Measurements from ENCODE around the gene SHKBP1.
"Not testable (repeated sequence)": the region's sequence is repeated elsewhere in the genome, so short reads cannot be mapped to it uniquely, and the experiment has no call there.

Gene SHKBP1

GRCh38 chr19:40585982-40586422, 9.3 kb downstream of the SHKBP1 start:
- DNase-seq (ENCODE audit: low read depth) = no peak

- no peak for DNase-seq (ENCODE audit: low read depth)
Measured at GRCh38 chr19:40586611-40587010, 9.9 kb downstream of the SHKBP1 start.

GRCh38 chr19:40588110-40588854, 11.6 kb downstream of the SHKBP1 start:
- DNase-seq (ENCODE audit: low read depth) = peak; percentile 88

- DNase-seq (ENCODE audit: low read depth) = no peak
Measured at GRCh38 chr19:40588926-40589569, 12.4 kb downstream of the SHKBP1 start.

GRCh38 chr19:40589591-40590429, 13.1 kb downstream of the SHKBP1 start:
- DNase-seq (ENCODE audit: low read depth) = no peak

GRCh38 chr19:40590464-40591265, 14.0 kb downstream of the SHKBP1 start:
- no peak for DNase-seq (ENCODE audit: low read depth)

GRCh38 chr19:40591724-40592123, 15.1 kb downstream of the SHKBP1 start:
- DNase-seq (ENCODE audit: low read depth) = not testable (repeated sequence)

GRCh38 chr19:40592170-40592569, 15.5 kb downstream of the SHKBP1 start:
- DNase-seq (ENCODE audit: low read depth) = peak; percentile 81

- DNase-seq (ENCODE audit: low read depth) = peak; percentile 18
Measured at GRCh38 chr19:40594255-40594654, 17.6 kb downstream of the SHKBP1 start.

GRCh38 chr19:40594657-40595091, 18.0 kb downstream of the SHKBP1 start:
- peak; percentile 78 for DNase-seq (ENCODE audit: low read depth)

GRCh38 chr19:40596608-40597328, 20.1 kb downstream of the SHKBP1 start:
- DNase-seq (ENCODE audit: low read depth) = peak; percentile 78

GRCh38 chr19:40597329-40597838, 20.7 kb downstream of the SHKBP1 start:
- DNase-seq (ENCODE audit: low read depth) = no peak

GRCh38 chr19:40598121-40598917, 21.6 kb downstream of the SHKBP1 start:
- DNase-seq (ENCODE audit: low read depth) = peak; percentile 90

- no peak for DNase-seq (ENCODE audit: low read depth)
Measured at GRCh38 chr19:40598918-40599307, 22.2 kb downstream of the SHKBP1 start.

GRCh38 chr19:40599331-40599901, 22.7 kb downstream of the SHKBP1 start:
- DNase-seq (ENCODE audit: low read depth) = peak; percentile 22

GRCh38 chr19:40599902-40600569, 23.4 kb downstream of the SHKBP1 start:
- no peak for DNase-seq (ENCODE audit: low read depth)

GRCh38 chr19:40600570-40601133, 24.0 kb downstream of the SHKBP1 start:
- no peak for DNase-seq (ENCODE audit: low read depth)

- peak; percentile 60 for DNase-seq (ENCODE audit: low read depth)
Measured at GRCh38 chr19:40601134-40601974, 24.7 kb downstream of the SHKBP1 start, which contains the start of gene LTBP4. Gene LTBP4 (plus strand): TSS chr19:40601369. CDS start chr19:40601388, 19 bp downstream.
